IgD-negative memory B cell (primary cell): ENCODE data around the gene PCDH9. TPM values are rescaled to one million over a fixed set of nuclear protein-coding genes. Genes with fewer than 3 reads are reported as not detected.

Experiments used
- H3K27ac Mint-ChIP-seq, 3 donors: one replicate each; pipeline ENCODE4 v1.8.0; 2020 to 2022; ENCODE audit warnings: mild to moderate bottlenecking in 3 of 3, mixed read lengths in 3 of 3, moderate library complexity in 1 of 3
- H3K27me3 Mint-ChIP-seq: one replicate; pipeline ENCODE4 v1.8.0; 2021; ENCODE audit warnings: mixed read lengths
- H3K36me3 Mint-ChIP-seq: one replicate; pipeline ENCODE4 v1.8.0; 2020; ENCODE audit warnings: mild to moderate bottlenecking, mixed read lengths
- H3K4me1 Mint-ChIP-seq, 3 donors: one replicate each; pipeline ENCODE4 v1.8.0; 2020 to 2022; ENCODE audit warnings: mixed read lengths in 3 of 3, mild to moderate bottlenecking in 1 of 3
- H3K4me3 Mint-ChIP-seq, 4 donors: one replicate each; pipeline ENCODE4 v1.8.0; 2020 to 2022; ENCODE audit warnings: mild to moderate bottlenecking in 4 of 4, mixed read lengths in 4 of 4, moderate library complexity in 3 of 4
- H3K9me3 Mint-ChIP-seq, 3 donors: one replicate each; pipeline ENCODE4 v1.8.0; 2020 to 2021; ENCODE audit warnings: mixed read lengths in 3 of 3, mild to moderate bottlenecking in 1 of 3
- polyA plus RNA-seq: library from polyadenylated mRNA; unstranded; fragments of 300-500 nt; fragmentation: Illumina TruSeq; gene quantifications from one replicate; pipeline ENCODE4 v1.2.3, GENCODE V29; 2021

Gene PCDH9
- polyA plus RNA-seq, 1 donor from 2014 or later: 2.3 TPM

- Mint-ChIP-seq H3K4me3 (no peak overlapping the region), H3K4me1 (no peaks in the 10 kb centered on the region), H3K36me3 (no peaks in the 10 kb centered on the region), H3K27ac (no peak overlapping the region), H3K9me3 (peaks cover 2 to 8% (median 5%) of the 10 kb centered on the region in 3 donors), H3K27me3 (peaks cover 1% of the 10 kb centered on the region)
These were observed 233.6 kb downstream of the PCDH9 start for GRCh38 chr13:66996503-66996902.

DNA sequence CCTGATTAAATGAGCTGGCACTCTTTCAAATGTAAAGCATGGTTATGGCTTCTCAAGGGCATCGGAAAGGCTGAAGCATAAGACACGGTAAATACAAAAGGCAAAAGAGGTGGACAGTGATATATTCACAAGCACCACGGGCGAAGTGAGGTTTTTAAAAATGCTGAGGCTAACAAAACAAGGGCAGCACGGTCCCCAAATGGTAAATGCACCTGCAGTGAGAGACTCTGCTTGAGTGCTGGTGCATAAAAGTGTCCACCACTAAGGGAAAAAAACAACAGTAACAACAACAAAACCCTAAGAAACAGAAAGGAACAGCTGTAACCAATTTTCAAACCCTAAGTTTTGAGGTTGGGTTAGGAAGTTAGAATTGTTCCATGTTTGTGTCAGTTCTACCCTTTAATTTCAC, 234.9 kb downstream of the PCDH9 start:
- H3K4me1 Mint-ChIP-seq: no peaks in the 10 kb centered on the region
- H3K36me3 Mint-ChIP-seq: no peaks in the 10 kb centered on the region
- peak overlapping the region in 2 of 3 donors; percentile 16 to 68 for H3K27ac Mint-ChIP-seq
- H3K4me3 Mint-ChIP-seq: peak overlapping the region in 2 of 4 donors; percentile 49 to 58
- H3K9me3 Mint-ChIP-seq: peaks cover 2 to 8% (median 5%) of the 10 kb centered on the region in 3 donors
- H3K27me3 Mint-ChIP-seq: peaks cover 1% of the 10 kb centered on the region

- Mint-ChIP-seq H3K9me3 (peaks cover 2 to 8% (median 5%) of the 10 kb centered on the region in 3 donors), H3K27ac (peak overlapping the region in 2 of 3 donors; percentile 16 to 68), H3K27me3 (peaks cover 1% of the 10 kb centered on the region), H3K4me1 (no peaks in the 10 kb centered on the region), H3K36me3 (no peaks in the 10 kb centered on the region), H3K4me3 (peak overlapping the region in 1 of 4 donors; percentile 58)
These were observed 235.5 kb downstream of the PCDH9 start for GRCh38 chr13:66994517-66995202.

DNA sequence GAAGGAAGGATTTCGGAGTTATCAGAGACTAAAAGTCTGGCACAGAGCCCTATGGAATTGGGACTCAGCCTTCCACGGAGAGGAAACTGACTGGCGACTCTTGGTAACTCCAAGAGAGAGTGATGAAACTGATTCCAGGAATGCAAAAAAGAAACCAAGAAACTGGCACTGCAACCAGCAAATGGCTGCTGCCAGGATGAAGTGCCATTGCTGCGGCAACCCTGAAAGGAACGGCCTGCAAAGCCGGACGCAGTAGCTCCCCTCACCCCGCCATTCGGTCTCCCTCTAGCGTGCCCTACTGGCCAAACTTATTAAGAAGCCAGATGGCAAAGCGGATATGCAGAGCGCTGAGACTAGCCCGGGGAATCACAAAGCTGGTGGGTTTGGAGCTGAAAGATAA, 236.0 kb downstream of the PCDH9 start:
- H3K4me1 Mint-ChIP-seq: no peaks in the 10 kb centered on the region
- H3K27ac Mint-ChIP-seq: no peak overlapping the region
- H3K36me3 Mint-ChIP-seq: no peaks in the 10 kb centered on the region
- H3K27me3 Mint-ChIP-seq: peaks cover 1% of the 10 kb centered on the region
- no peak overlapping the region for H3K4me3 Mint-ChIP-seq
- peaks cover 2 to 8% (median 5%) of the 10 kb centered on the region in 3 donors for H3K9me3 Mint-ChIP-seq

DNA sequence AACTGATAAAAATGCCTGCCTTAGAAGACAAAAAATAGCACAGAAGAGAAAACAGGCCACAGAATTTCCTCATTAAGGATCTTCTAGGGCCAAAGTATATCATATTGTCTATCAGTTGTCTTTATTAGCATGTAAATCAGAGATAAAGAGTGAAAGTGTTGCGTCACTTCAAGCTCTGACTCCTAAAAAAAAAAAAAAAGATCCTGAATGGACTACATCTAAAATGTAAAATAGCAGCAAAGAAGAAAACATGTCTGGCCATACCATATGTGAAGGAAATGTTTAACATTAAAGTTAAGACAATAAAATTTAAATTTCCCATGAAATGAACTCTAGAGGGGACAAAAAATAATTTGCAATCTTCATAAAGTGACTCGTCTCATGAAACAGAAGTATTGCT, 237.4 kb downstream of the PCDH9 start:
- H3K9me3 Mint-ChIP-seq: peaks cover 0 to 2% (median 2%) of the 10 kb centered on the region in 3 donors
- H3K4me1 Mint-ChIP-seq: no peaks in the 10 kb centered on the region
- H3K4me3 Mint-ChIP-seq: no peak overlapping the region
- H3K27ac Mint-ChIP-seq: no peak overlapping the region
- H3K27me3 Mint-ChIP-seq: peaks cover 1% of the 10 kb centered on the region
- no peaks in the 10 kb centered on the region for H3K36me3 Mint-ChIP-seq

- Mint-ChIP-seq H3K27ac (no peak overlapping the region), H3K4me3 (no peak overlapping the region), H3K36me3 (no peaks in the 10 kb centered on the region), H3K27me3 (peaks cover 1% of the 10 kb centered on the region), H3K9me3 (peaks cover 0 to 2% (median 1%) of the 10 kb centered on the region in 3 donors), H3K4me1 (no peaks in the 10 kb centered on the region)
These were observed 238.0 kb downstream of the PCDH9 start for GRCh38 chr13:66992183-66992582.

- no peaks in the 10 kb centered on the region for H3K27me3 Mint-ChIP-seq
- peaks cover 0 to 3% (median 0%) of the 10 kb centered on the region in 3 donors for H3K9me3 Mint-ChIP-seq
- no peaks in the 10 kb centered on the region for H3K4me1 Mint-ChIP-seq
These were observed 245.9 kb downstream of the PCDH9 start for GRCh38 chr13:66984241-66984640.

GRCh38 chr13:66981912-66982311, 248.2 kb downstream of the PCDH9 start:
- Mint-ChIP-seq H3K4me3 (no peak overlapping the region), H3K27ac (no peak overlapping the region), H3K36me3 (no peaks in the 10 kb centered on the region), H3K27me3 (no peaks in the 10 kb centered on the region), H3K4me1 (no peaks in the 10 kb centered on the region), H3K9me3 (peaks cover 0 to 3% (median 0%) of the 10 kb centered on the region in 3 donors)

More at GRCh38 chr13:66984241-66984640, 245.9 kb downstream of the PCDH9 start:
- Mint-ChIP-seq H3K36me3 (no peaks in the 10 kb centered on the region), H3K27ac (no peak overlapping the region), H3K4me3 (no peak overlapping the region)

DNA sequence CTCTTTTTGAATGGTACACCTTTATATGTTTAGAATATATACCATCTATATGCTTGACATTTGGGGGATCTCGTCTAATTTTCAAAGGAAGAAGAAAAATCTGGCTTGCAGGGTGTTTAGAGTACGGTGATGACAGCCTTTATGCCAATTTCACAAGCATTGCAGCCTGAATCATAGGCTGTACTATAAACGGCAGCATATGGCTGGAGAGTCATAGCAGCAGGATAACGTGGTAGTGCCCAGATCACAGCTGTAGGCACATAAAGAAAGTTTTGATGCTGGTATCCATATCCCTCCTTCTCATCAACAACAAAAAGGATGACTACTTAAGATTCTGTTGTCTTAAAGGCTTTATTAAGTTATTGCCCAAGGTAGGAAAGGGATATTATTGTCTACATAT, 253.0 kb downstream of the PCDH9 start:
- Mint-ChIP-seq H3K4me1 (no peaks in the 10 kb centered on the region), H3K27ac (no peak overlapping the region), H3K4me3 (no peak overlapping the region), H3K27me3 (no peaks in the 10 kb centered on the region), H3K36me3 (no peaks in the 10 kb centered on the region), H3K9me3 (peaks cover 0 to 2% (median 2%) of the 10 kb centered on the region in 3 donors)

DNA sequence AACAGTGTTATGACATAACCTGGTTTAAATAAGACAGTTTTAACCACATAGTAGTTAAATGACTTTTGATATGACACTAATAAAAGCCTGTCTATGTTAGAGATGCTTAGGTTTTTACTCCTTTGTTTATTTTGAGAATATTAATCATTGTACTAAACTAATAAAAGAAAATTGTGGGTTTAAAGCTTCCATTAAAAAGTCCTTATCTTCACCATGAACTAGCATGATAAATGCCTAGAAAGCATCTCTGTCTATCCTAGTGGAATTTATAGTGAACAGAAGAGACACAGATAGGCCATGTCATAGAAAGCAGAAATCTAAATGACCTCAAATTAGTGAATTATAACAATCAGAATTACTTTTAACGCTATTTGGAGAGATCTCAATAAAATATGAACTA, 255.2 kb downstream of the PCDH9 start:
- peaks cover 0 to 2% (median 2%) of the 10 kb centered on the region in 3 donors for H3K9me3 Mint-ChIP-seq
- no peaks in the 10 kb centered on the region for H3K4me1 Mint-ChIP-seq

GRCh38 chr13:66974174-66974573, 256.0 kb downstream of the PCDH9 start:
- no peak overlapping the region for H3K27ac Mint-ChIP-seq
- H3K4me3 Mint-ChIP-seq: no peak overlapping the region
- no peaks in the 10 kb centered on the region for H3K27me3 Mint-ChIP-seq
- H3K9me3 Mint-ChIP-seq: peaks cover 0 to 2% (median 2%) of the 10 kb centered on the region in 3 donors
- H3K4me1 Mint-ChIP-seq: no peaks in the 10 kb centered on the region
- H3K36me3 Mint-ChIP-seq: no peaks in the 10 kb centered on the region

More for the DNA sequence above, 255.2 kb downstream of the PCDH9 start:
- Mint-ChIP-seq H3K36me3 (no peaks in the 10 kb centered on the region), H3K27me3 (no peaks in the 10 kb centered on the region), H3K27ac (no peak overlapping the region), H3K4me3 (no peak overlapping the region)

DNA sequence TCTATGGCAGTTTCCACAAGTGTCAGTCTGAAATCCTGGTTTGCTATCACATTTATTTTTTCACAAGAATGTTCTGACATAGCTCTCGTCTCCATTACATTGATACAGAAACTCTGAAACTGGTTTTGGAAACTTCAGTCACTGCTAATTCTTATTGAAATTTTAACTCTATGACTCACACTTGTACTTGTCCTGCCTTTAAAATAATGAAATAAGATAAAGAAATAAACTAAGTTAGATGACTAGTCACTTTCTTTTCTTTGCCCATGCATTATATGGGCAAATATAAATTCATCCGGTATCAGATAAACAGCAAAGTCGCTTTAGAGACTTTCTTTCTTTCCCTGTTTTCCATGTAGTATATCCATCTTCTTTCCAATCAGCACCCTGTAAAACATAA, 257.5 kb downstream of the PCDH9 start:
- Mint-ChIP-seq H3K27me3 (no peaks in the 10 kb centered on the region), H3K27ac (no peak overlapping the region), H3K4me1 (no peaks in the 10 kb centered on the region), H3K4me3 (no peak overlapping the region), H3K9me3 (peaks cover 0 to 2% (median 2%) of the 10 kb centered on the region in 3 donors), H3K36me3 (no peaks in the 10 kb centered on the region)

DNA sequence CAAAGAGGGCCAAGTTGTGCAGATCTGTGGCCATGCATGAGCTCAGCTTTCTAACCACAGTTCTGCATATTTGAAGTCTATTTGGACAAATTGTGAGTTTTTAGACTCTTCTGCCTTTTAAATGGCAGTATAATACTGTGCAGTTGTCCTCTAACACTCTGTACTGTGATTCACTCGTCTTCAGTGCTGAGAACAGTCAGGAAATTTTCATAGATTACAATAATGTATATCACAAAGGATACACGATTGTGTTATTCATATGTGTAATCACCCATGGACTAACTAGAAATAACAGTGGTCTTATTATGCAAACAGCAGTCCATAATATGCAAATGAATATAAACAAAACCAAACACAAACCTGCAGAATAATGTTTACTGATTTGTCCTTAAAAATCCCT, 259.1 kb downstream of the PCDH9 start:
- Mint-ChIP-seq H3K9me3 (peaks cover 0 to 2% (median 2%) of the 10 kb centered on the region in 3 donors), H3K36me3 (no peaks in the 10 kb centered on the region)

DNA sequence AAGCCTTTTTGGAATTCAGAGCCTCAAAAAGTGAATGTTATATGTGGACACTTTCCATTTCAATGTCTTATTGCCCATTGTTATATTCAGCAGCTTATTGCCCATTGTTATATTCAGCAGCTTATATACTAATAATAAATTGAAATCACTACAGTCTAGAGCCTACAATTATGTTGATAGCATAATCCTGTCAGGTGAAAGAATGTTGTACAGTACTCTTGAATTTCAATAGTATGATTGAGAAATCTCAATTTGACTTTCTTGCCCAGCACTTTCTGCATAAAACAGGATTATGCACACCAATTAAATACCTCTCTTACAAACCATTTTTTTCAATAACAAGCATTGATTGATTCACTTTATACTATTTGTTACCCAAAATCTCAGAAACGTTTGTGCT, 260.8 kb downstream of the PCDH9 start:
- Mint-ChIP-seq H3K9me3 (peaks cover 0 to 2% (median 1%) of the 10 kb centered on the region in 3 donors), H3K27ac (no peak overlapping the region), H3K27me3 (no peaks in the 10 kb centered on the region), H3K4me3 (no peak overlapping the region), H3K4me1 (no peaks in the 10 kb centered on the region), H3K36me3 (no peaks in the 10 kb centered on the region)

More for the DNA sequence above, 259.1 kb downstream of the PCDH9 start:
- H3K4me1 Mint-ChIP-seq: no peaks in the 10 kb centered on the region
- no peak overlapping the region for H3K4me3 Mint-ChIP-seq
- H3K27ac Mint-ChIP-seq: no peak overlapping the region
- H3K27me3 Mint-ChIP-seq: no peaks in the 10 kb centered on the region

GRCh38 chr13:66967811-66968597, 262.1 kb downstream of the PCDH9 start:
- H3K27me3 Mint-ChIP-seq: no peaks in the 10 kb centered on the region

More at GRCh38 chr13:66967811-66968597, 262.1 kb downstream of the PCDH9 start:
- no peak overlapping the region for H3K27ac Mint-ChIP-seq
- no peaks in the 10 kb centered on the region for H3K36me3 Mint-ChIP-seq
- no peaks in the 10 kb centered on the region for H3K9me3 Mint-ChIP-seq
- no peaks in the 10 kb centered on the region for H3K4me1 Mint-ChIP-seq
- H3K4me3 Mint-ChIP-seq: peak overlapping the region in 1 of 4 donors; percentile 43
